CD14-positive monocyte (primary cell): ENCODE data around the gene PLEKHM3. TPM values are rescaled to one million over a fixed set of nuclear protein-coding genes. Genes with fewer than 3 reads are reported as not detected.

Source experiments
- DNase-seq, 3 donors: peaks; one replicate each; pipeline ENCODE4 v3.0.0-alpha.2; 2011 to 2022
- H2AFZ ChIP-seq: 2 replicates; pipeline ENCODE4 v1.6.0; 2012; ENCODE audit warnings: mild to moderate bottlenecking, low read depth, low read length, inconsistent platforms; ENCODE audit not compliant: insufficient read depth, poor library complexity, severe bottlenecking
- H3K27ac ChIP-seq, 2 donors: 1 replicate in 1 of 2; 2 replicates in 1 of 2; pipeline ENCODE4 v1.5.1; 2012 to 2013; ENCODE audit warnings: low read length in 2 of 2, control low read depth in 1 of 2, inconsistent platforms in 1 of 2, low read depth in 1 of 2, mild to moderate bottlenecking in 1 of 2
- H3K27me3 ChIP-seq, 2 donors: one replicate each; pipeline versions ENCODE4 v1.6.0 to v1.6.1; 2011 to 2013; ENCODE audit warnings: low read length in 2 of 2; ENCODE audit not compliant: control insufficient read depth in 2 of 2, insufficient read depth in 2 of 2
- H3K36me3 ChIP-seq, 2 donors: replicated peaks in 1 of 2; 1 replicate in 1 of 2; 2 replicates in 1 of 2; pipeline versions ENCODE4 v1.5.1 to v1.6.1; 2012 to 2013; ENCODE audit warnings: low read length in 2 of 2, control low read depth in 1 of 2, inconsistent platforms in 1 of 2, mild to moderate bottlenecking in 1 of 2; ENCODE audit not compliant: insufficient read depth in 2 of 2, control insufficient read depth in 1 of 2
- H3K4me1 ChIP-seq, 2 donors: 1 replicate in 1 of 2; 2 replicates in 1 of 2; pipeline versions ENCODE4 v1.5.1 to v1.6.1; 2012 to 2013; ENCODE audit warnings: low read length in 2 of 2, control low read depth in 1 of 2, inconsistent platforms in 1 of 2, mild to moderate bottlenecking in 1 of 2, moderate library complexity in 1 of 2; ENCODE audit not compliant: insufficient read depth in 2 of 2, control insufficient read depth in 1 of 2
- H3K4me2 ChIP-seq: replicated peaks from 2 replicates; pipeline ENCODE3; 2012; ENCODE audit warnings: low read length, moderate library complexity, mild to moderate bottlenecking; ENCODE audit not compliant: poor library complexity, severe bottlenecking; ENCODE audit errors: extremely low read depth
- H3K4me3 ChIP-seq, 3 experiments: fragments of 200-600 bp in 1 of 3; sonication (generic) in 1 of 3; replicated peaks in 1 of 3; 1 replicate in 2 of 3; 2 replicates in 1 of 3; pipeline ENCODE4 v1.5.1; 2011 to 2013; ENCODE audit warnings: low read length in 3 of 3, mild to moderate bottlenecking in 3 of 3, control low read depth in 2 of 3, low read depth in 2 of 3, inconsistent platforms in 1 of 3, moderate library complexity in 1 of 3
- H3K79me2 ChIP-seq: 2 replicates; pipeline ENCODE4 v1.6.0; 2012; ENCODE audit warnings: mild to moderate bottlenecking, control low read depth, inconsistent platforms, low read length, moderate library complexity; ENCODE audit not compliant: insufficient read depth
- H3K9ac ChIP-seq: 2 replicates; pipeline ENCODE4 v1.6.0; 2017; ENCODE audit warnings: low read length, mild to moderate bottlenecking; ENCODE audit not compliant: insufficient read depth, poor library complexity, severe bottlenecking
- H3K9me3 ChIP-seq, 2 donors: replicated peaks in 1 of 2; 1 replicate in 1 of 2; 2 replicates in 1 of 2; pipeline versions ENCODE4 v1.5.1 to v1.6.1; 2012 to 2013; ENCODE audit warnings: low read length in 2 of 2, control low read depth in 1 of 2; ENCODE audit not compliant: control insufficient read depth in 1 of 2, insufficient read depth in 1 of 2
- H4K20me1 ChIP-seq: 2 replicates; pipeline ENCODE4 v1.6.0; 2012; ENCODE audit warnings: mild to moderate bottlenecking, low read length, control low read depth, moderate library complexity; ENCODE audit not compliant: insufficient read depth
- H3K27ac Mint-ChIP-seq, 7 donors: one replicate each; pipeline ENCODE4 v1.8.0; 2020; ENCODE audit warnings: mild to moderate bottlenecking in 7 of 7, mixed read lengths in 7 of 7, moderate library complexity in 6 of 7, inconsistent platforms in 2 of 7
- H3K27me3 Mint-ChIP-seq, 3 donors: one replicate each; pipeline ENCODE4 v1.8.0; 2021 to 2022; ENCODE audit warnings: low read depth in 3 of 3, mild to moderate bottlenecking in 3 of 3, mixed read lengths in 3 of 3, moderate library complexity in 3 of 3, inconsistent platforms in 1 of 3
- H3K36me3 Mint-ChIP-seq, 2 donors: one replicate each; pipeline ENCODE4 v1.8.0; 2020; ENCODE audit warnings: mixed read lengths in 2 of 2, inconsistent platforms in 1 of 2, mild to moderate bottlenecking in 1 of 2
- H3K4me1 Mint-ChIP-seq: one replicate; pipeline ENCODE4 v1.8.0; 2020; ENCODE audit warnings: mild to moderate bottlenecking, mixed read lengths
- H3K4me3 Mint-ChIP-seq, 2 donors: one replicate each; pipeline ENCODE4 v1.8.0; 2020; ENCODE audit warnings: mild to moderate bottlenecking in 2 of 2, mixed read lengths in 2 of 2, moderate library complexity in 1 of 2
- H3K9me3 Mint-ChIP-seq, 7 donors: one replicate each; pipeline ENCODE4 v1.8.0; 2020 to 2022; ENCODE audit warnings: mixed read lengths in 7 of 7, mild to moderate bottlenecking in 6 of 7, moderate library complexity in 6 of 7, inconsistent platforms in 2 of 7
- WGBS: methylation state at CpG from one replicate; pipeline ENCODE4 v1.1.5; 2013; ENCODE audit warnings: missing lambda C conversion rate; ENCODE audit not compliant: insufficient coverage; 5-methylcytosine and 5-hydroxymethylcytosine counted together
- intact Hi-C, 2 donors: fragments of 100-400 bp; cut with micrococcal nuclease; formaldehyde crosslinking; loops; one replicate each; pipeline versions ENCODE4 v1.15.0 to v1.15.1; 2023
- polyA plus RNA-seq, 3 donors: library from polyadenylated mRNA; depleted of rRNA in 1 of 3; unstranded in 2 of 3; stranded (reverse) in 1 of 3; fragments of 300-500 nt in 2 of 3; fragments of >200 nt in 1 of 3; fragmentation: Illumina TruSeq in 2 of 3; gene quantifications; 1 replicate in 2 of 3; 2 replicates in 1 of 3; pipeline ENCODE4 v1.2.3, GENCODE V29; 2012 to 2021
- TF ChIP-seq, protein P1 (sequence below): fragments of 200-600 bp; IDR thresholded peaks from one replicate; pipeline ENCODE4 v1.8.0; 2022; ENCODE audit warnings: antibody characterized with exemption, mild to moderate bottlenecking

PLEKHM3 gene
- polyA plus RNA-seq, 3 donors: 3.0 to 8.0 (median 3.0) TPM

DNA sequence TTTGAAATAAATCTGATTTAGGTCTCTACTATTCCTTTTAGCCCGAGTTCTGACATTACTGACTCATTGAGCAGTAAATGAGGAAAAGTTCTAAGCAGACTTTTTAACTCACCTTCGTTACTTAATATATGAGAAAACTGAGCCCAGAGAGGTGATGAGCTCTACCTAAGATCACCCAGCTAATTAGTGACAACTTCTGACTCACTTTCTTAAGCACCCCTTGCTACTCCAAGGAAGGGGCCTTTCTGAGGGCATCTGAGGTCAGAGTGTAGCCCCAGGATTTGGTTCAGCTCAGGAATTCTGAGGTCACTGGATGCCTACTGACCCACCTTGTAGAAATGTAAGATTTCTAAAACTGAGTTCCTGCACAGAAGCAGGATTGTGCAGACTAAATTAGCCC lies 153.4 kb downstream of the PLEKHM3 start:
- Histone ChIP-seq H3K4me3 (no peak overlapping the region), H3K27ac (no peak overlapping the region), H3K9me3 (no peaks in the 10 kb centered on the region), H3K27me3 (no peaks in the 10 kb centered on the region), H4K20me1 (no peaks in the 10 kb centered on the region), H3K4me2 (no peak overlapping the region), H3K79me2 (no peaks in the 10 kb centered on the region), H2AFZ (no peak overlapping the region), H3K9ac (no peak overlapping the region), H3K4me1 (peaks cover 23 to 28% of the 10 kb centered on the region in 2 donors), H3K36me3 (no peaks in the 10 kb centered on the region)
- intact Hi-C loops: no loop called here
- Mint-ChIP-seq H3K9me3 (no peaks in the 10 kb centered on the region), H3K4me3 (no peak overlapping the region), H3K27me3 (no peaks in the 10 kb centered on the region), H3K4me1 (peaks cover 35% of the 10 kb centered on the region), H3K27ac (peak overlapping the region in 1 of 7 donors; percentile 60), H3K36me3 (peaks cover 6 to 7% of the 10 kb centered on the region in 2 donors)
- TF ChIP-seq, protein P1, sequence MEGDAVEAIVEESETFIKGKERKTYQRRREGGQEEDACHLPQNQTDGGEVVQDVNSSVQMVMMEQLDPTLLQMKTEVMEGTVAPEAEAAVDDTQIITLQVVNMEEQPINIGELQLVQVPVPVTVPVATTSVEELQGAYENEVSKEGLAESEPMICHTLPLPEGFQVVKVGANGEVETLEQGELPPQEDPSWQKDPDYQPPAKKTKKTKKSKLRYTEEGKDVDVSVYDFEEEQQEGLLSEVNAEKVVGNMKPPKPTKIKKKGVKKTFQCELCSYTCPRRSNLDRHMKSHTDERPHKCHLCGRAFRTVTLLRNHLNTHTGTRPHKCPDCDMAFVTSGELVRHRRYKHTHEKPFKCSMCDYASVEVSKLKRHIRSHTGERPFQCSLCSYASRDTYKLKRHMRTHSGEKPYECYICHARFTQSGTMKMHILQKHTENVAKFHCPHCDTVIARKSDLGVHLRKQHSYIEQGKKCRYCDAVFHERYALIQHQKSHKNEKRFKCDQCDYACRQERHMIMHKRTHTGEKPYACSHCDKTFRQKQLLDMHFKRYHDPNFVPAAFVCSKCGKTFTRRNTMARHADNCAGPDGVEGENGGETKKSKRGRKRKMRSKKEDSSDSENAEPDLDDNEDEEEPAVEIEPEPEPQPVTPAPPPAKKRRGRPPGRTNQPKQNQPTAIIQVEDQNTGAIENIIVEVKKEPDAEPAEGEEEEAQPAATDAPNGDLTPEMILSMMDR: no peak
- WGBS: 100% methylated on average over 2 of the region's 2 CpGs
- DNase-seq: no peak

DNA sequence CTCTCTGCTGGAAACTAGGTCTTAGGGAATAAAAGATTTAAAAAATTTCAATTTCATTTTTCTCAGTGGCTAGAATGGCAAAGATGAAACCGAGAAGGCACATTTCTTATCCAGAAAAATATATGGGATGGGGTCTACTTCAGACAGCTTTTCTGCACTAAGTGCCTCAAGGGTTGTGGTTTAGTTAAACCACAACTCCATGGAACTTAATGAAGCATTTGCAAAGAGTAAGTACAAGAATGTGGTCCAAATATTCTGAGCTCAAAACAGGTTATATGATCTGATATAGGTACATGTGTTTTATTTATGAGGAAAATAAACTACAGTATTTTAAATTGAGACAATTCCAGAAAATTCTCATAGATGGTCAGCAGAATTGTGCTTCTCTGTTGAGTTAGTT lies 153.8 kb downstream of the PLEKHM3 start:
- intact Hi-C loops: no loop called here
- 100% methylated on average over 1 of the region's 1 CpG for WGBS
- no peaks in the 10 kb centered on the region for H3K9me3 Mint-ChIP-seq
- no peaks in the 10 kb centered on the region for H3K27me3 ChIP-seq
- H3K9ac ChIP-seq: no peak overlapping the region
- no peaks in the 10 kb centered on the region for H4K20me1 ChIP-seq
- H2AFZ ChIP-seq: no peak overlapping the region
- TF ChIP-seq, protein P1: no peak
- H3K27ac Mint-ChIP-seq: no peak overlapping the region
- peaks cover 8% of the 10 kb centered on the region in 2 donors for H3K36me3 Mint-ChIP-seq
- no peak overlapping the region for H3K4me3 Mint-ChIP-seq
- no peaks in the 10 kb centered on the region for H3K27me3 Mint-ChIP-seq
- no peak overlapping the region for H3K27ac ChIP-seq
- no peaks in the 10 kb centered on the region for H3K36me3 ChIP-seq
- no peaks in the 10 kb centered on the region for H3K79me2 ChIP-seq
- H3K4me2 ChIP-seq: no peak overlapping the region
- H3K4me1 Mint-ChIP-seq: peaks cover 31% of the 10 kb centered on the region
- no peak overlapping the region for H3K4me3 ChIP-seq
- H3K4me1 ChIP-seq: peaks cover 21 to 26% of the 10 kb centered on the region in 2 donors
- DNase-seq: no peak
- H3K9me3 ChIP-seq: no peaks in the 10 kb centered on the region
